ENCODE results near the gene ASZ1. TPM values are rescaled to one million over a fixed set of nuclear protein-coding genes. Genes with fewer than 3 reads are reported as not detected.
A peak's percentile ranks its signal among the peaks of the same experiment; 100 is the strongest.

Gene ASZ1
- total RNA-seq, 1 experiment from 2014 or later = not detected

GRCh38 chr7:117459735-117460134 is 32.4 kb upstream of the ASZ1 start:
- Histone ChIP-seq H3K4me1 (ENCODE audit: insufficient read depth, low read length) (no peaks in the 10 kb centered on the region), H3K79me2 (ENCODE audit: low read length) (no peaks in the 10 kb centered on the region), H3K9ac (ENCODE audit: low read length) (no peak overlapping the region), H3K27ac (ENCODE audit: low read length) (no peak overlapping the region), H3K9me2 (replicated peaks; ENCODE audit: low read length) (no peaks in the 10 kb centered on the region), H3F3A (ENCODE audit: low read length, unreplicated experiment) (no peaks in the 10 kb centered on the region), H3K36me3 (ENCODE audit: low read depth, low read length) (no peaks in the 10 kb centered on the region; the same call in 1 of the 2 replicates), H4K20me1 (ENCODE audit: low read length) (no peaks in the 10 kb centered on the region), H3K4me3 (ENCODE audit: low read length) (no peak overlapping the region), H3K4me2 (ENCODE audit: low read length) (no peak overlapping the region), H2AFZ (ENCODE audit: low read length) (no peak overlapping the region), H3K9me3 (ENCODE audit: low read length) (no peaks in the 10 kb centered on the region), H3K27me3 (ENCODE audit: low read length) (peaks cover 4% of the 10 kb centered on the region; the same call in 1 of the 2 replicates)
- CTCF ChIA-PET = interaction anchor here (1.3 kb wide), 1 partner anchor 256 kb away, joined by 12 read pairs; no protein-coding TSS in a partner anchor
- DNase-seq (no peak), ATAC-seq (no peak)
- no TSS peak for BruUV-seq (replicated peaks)
- TF ChIP-seq EZH2phosphoT487 (IDR thresholded peaks at IDR 0.05; ENCODE audit: borderline replicate concordance, low read length) (no peak), CTCF (conservative IDR thresholded peaks at IDR 0.05; ENCODE audit: low read depth, low read length) (no peak), EZH2 (IDR thresholded peaks at IDR 0.05; ENCODE audit: low read length, unreplicated experiment) (no peak)
- intact Hi-C loops (cut with micrococcal nuclease) = loop anchor here (1.0 to 10.0 kb wide), 3 partner anchors 215 to 695 kb away; no protein-coding TSS in a partner anchor
- POLR2A ChIA-PET (ENCODE audit: unreplicated experiment) = no interaction called here

DNA sequence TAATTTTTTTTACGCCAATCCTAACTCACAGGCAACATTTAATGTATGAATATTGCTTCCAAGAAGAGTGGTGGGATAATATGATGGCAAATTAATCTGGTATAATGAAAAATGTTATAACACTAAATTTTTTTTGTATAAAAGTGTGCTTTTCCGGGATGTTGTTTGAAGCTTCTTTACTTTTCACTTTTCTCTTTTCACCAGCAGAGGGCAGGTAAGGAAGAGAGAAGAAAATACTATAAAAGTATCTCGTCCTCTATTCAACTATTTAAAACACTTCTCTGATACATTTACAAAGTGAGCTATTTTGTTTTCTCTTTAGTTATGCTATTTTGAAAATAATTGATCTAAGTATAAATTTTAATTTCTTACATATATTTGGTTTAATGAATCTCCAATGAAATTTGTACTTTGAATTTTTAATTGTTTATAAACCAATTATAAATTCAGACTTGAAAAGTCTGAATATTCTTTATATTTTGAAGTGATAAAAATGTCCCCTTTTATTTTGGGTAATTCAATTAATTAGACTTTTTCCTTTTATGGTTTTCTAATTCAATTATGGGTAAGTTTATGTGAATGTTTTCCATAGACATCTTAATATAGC is 31.8 kb upstream of the ASZ1 start:
- H3K36me3 ChIP-seq (ENCODE audit: low read depth, low read length) = no peaks in the 10 kb centered on the region; the same call in 1 of the 2 replicates
- peak; percentile 69 for TF ChIP-seq CTCF (conservative IDR thresholded peaks at IDR 0.05; ENCODE audit: low read depth, low read length)
- TF ChIP-seq EZH2phosphoT487 (IDR thresholded peaks at IDR 0.05; ENCODE audit: borderline replicate concordance, low read length) = no peak
- TF ChIP-seq EZH2 (IDR thresholded peaks at IDR 0.05; ENCODE audit: low read length, unreplicated experiment) = no peak

GRCh38 chr7:117448655-117449054 is 21.4 kb upstream of the ASZ1 start:
- H3K27ac ChIP-seq (ENCODE audit: low read length) = no peak overlapping the region
- CTCF ChIA-PET = no interaction called here
- H3K4me2 ChIP-seq (ENCODE audit: low read length) = no peak overlapping the region
- no peak for ATAC-seq
- peaks cover 20% of the 10 kb centered on the region; the same call in 1 of the 2 replicates for H3K27me3 ChIP-seq (ENCODE audit: low read length)
- no peak overlapping the region for H3K4me3 ChIP-seq (ENCODE audit: low read length)
- H3K36me3 ChIP-seq (ENCODE audit: low read depth, low read length) = no peaks in the 10 kb centered on the region
- POLR2A ChIA-PET (ENCODE audit: unreplicated experiment) = no interaction called here
- no peaks in the 10 kb centered on the region for H3K9me3 ChIP-seq (ENCODE audit: low read length)
- BruUV-seq (replicated peaks) = no TSS peak
- H2AFZ ChIP-seq (ENCODE audit: low read length) = no peak overlapping the region
- no peaks in the 10 kb centered on the region for H3K9me2 ChIP-seq (replicated peaks; ENCODE audit: low read length)
- no peak for TF ChIP-seq EZH2phosphoT487 (IDR thresholded peaks at IDR 0.05; ENCODE audit: borderline replicate concordance, low read length)
- TF ChIP-seq EZH2 (IDR thresholded peaks at IDR 0.05; ENCODE audit: low read length, unreplicated experiment) = no peak
- no peak for TF ChIP-seq CTCF (conservative IDR thresholded peaks at IDR 0.05; ENCODE audit: low read depth, low read length)
- H4K20me1 ChIP-seq (ENCODE audit: low read length) = no peaks in the 10 kb centered on the region
- H3K4me1 ChIP-seq (ENCODE audit: insufficient read depth, low read length) = no peaks in the 10 kb centered on the region
- intact Hi-C loops (cut with micrococcal nuclease) = no loop called here
- no peak for DNase-seq
- H3K79me2 ChIP-seq (ENCODE audit: low read length) = no peaks in the 10 kb centered on the region
- H3F3A ChIP-seq (ENCODE audit: low read length, unreplicated experiment) = no peaks in the 10 kb centered on the region
- H3K9ac ChIP-seq (ENCODE audit: low read length) = no peak overlapping the region

More for the DNA sequence above, 31.8 kb upstream of the ASZ1 start:
- Histone ChIP-seq H3K9me3 (ENCODE audit: low read length) (no peaks in the 10 kb centered on the region), H3K4me3 (ENCODE audit: low read length) (no peak overlapping the region), H3K79me2 (ENCODE audit: low read length) (no peaks in the 10 kb centered on the region), H4K20me1 (ENCODE audit: low read length) (no peaks in the 10 kb centered on the region), H2AFZ (ENCODE audit: low read length) (no peak overlapping the region), H3K9me2 (replicated peaks; ENCODE audit: low read length) (no peaks in the 10 kb centered on the region), H3F3A (ENCODE audit: low read length, unreplicated experiment) (no peaks in the 10 kb centered on the region), H3K27ac (ENCODE audit: low read length) (no peak overlapping the region), H3K27me3 (ENCODE audit: low read length) (peaks cover 4% of the 10 kb centered on the region; the same call in 1 of the 2 replicates), H3K4me2 (ENCODE audit: low read length) (no peak overlapping the region), H3K4me1 (ENCODE audit: insufficient read depth, low read length) (no peaks in the 10 kb centered on the region), H3K9ac (ENCODE audit: low read length) (no peak overlapping the region)
- intact Hi-C loops (cut with micrococcal nuclease) = loop anchor here (1.0 to 10.0 kb wide), 3 partner anchors 215 to 696 kb away; no protein-coding TSS in a partner anchor
- CTCF ChIA-PET = interaction anchor here (0.6 to 1.3 kb wide), 6 partner anchors 52 to 752 kb away, joined by 3 to 12 read pairs (median 3); no protein-coding TSS in a partner anchor
- ATAC-seq (no peak), DNase-seq (peak; percentile 56)
- BruUV-seq (replicated peaks) = no TSS peak
- POLR2A ChIA-PET (ENCODE audit: unreplicated experiment) = no interaction called here
